Activated CD4-positive, alpha-beta T cell treated with anti-CD3 and anti-CD28 coated beads, Interleukin-2, Interleukin-4, amounts not matched to agents 100 ng/mL and 50 ng/mL, durations not matched to agents 16 hours and 8 hours (primary cell): ENCODE results near the gene MEIS1.
"Not testable (repeated sequence)": the region's sequence is repeated elsewhere in the genome, so short reads cannot be mapped to it uniquely, and the experiment has no call there.

ENCODE experiments used
- DNase-seq: peaks from one replicate; pipeline ENCODE4 v3.0.0-alpha.2; 2020; ENCODE audit warnings: low spot score

The MEIS1 gene

DNA sequence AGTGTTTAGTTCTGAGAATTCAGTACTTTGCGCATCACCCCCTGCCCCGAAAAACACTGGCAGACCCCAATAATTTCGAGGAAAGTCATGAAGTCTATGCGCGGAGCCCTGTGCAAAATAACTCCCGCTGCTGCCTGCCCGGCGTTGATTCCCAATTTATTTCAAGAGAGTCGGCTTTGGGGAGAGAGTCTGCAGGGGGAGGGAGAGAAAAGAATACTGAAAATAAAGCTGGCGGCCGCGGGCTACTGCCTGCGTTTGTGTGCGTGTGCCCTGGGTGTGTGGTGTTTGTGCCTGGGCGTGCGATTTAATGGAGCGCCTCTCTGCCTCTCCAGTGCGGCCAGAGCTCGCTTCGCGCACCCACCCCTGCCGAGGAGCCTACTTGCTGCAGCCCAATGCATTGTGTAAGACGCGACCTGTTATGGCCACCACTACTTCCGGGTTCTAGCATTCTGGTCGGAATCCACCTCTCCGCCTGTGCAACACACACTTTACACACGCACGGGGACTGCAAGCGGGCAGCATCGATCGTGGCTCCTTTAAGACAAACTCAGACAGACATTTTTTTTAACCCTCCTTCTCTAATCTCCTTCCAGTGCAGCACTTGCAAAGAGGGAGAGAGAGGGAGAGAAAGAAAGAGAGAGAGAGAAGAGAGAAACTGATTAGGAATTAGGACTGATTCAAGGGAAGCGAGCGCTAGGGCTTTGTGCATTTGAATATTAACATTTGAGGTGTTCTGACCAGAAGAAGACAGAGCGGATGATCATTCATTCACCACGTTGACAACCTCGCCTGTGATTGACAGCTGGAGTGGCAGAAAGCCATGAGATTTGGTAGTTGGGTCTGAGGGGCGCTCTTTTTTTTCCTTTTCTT is at the start of gene MEIS1:
Gene MEIS1, plus strand, starts transcription at position 447 of the 870 bp plus-strand sequence. CDS start 732 bp downstream, outside the sequence.
- DNase-seq = peak; percentile 48

DNA sequence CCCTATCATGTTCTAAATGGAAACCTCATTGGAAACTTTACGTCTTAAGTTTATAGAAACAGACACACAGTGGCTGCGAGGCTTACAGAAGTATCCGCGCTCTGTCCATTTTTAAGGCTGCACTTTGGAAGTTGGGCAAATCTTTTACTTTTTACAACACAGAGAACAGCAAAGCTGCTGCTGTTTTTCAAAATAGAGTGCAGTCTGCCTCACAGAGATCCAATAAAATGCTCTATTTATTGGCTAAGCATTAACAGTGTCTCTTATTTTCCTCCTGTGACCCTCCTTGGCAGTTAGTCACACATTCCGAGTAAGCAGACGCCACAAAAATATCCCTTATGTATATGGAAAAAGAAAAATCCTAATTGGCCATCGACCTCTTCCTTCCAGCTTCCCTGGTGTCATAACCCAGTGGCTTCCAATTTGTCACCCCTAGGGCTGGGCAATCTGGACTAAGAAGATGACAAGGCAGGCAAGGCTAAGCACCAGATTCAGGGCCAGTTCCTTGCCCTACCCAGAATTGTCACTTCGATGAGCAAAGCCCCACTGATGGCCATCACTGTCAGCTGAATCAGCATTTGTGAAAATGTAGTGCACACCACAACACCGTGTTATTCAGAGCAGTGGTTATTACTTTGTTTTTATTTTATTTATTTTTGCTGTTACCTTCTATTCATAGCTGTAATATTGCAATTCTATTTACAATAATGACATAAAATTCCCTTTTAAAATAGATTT is 47.7 kb upstream of the MEIS1 start:
- no peak for DNase-seq

DNA sequence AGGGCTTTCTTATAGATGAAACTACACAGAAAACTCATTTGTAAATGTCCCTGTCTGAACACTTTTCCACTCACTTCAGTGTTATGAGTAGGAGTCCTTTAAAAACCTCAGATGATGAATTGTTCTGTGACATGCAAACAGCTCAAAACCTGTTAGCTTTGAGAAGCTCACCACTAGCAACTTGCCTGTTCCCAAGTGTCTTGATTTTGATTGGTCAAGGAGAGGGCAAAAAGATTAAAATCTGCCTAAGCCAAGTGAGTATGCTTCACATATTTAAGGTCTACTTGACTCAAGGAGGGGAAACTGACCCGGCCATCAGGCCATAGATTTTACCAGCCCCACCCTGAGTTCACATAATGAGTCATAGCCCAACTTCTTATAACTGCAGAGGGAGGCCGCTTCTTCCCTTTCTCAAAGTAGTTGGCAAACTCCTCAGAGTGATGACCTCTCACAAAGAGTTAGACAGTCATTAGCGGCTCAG is 45.2 kb upstream of the MEIS1 start:
- no peak for DNase-seq

DNA sequence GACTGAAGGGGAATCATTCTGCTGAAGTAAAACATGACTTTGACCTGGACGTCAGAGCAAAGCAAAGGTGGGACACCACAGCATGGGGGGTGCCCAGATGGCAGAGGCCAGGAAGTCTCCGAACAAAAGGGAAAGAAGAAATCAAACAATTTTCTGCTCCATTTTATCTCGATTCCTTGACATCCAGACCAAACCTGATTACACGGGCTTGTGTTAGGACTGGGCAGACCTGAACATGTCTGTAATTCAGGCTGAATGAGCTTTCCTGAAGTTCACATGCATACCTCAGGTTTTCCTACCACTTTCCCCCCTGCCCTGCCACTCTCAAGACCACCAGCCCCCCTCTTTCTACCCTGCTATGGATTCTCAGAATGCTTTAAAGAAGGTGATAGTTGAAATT is 44.8 kb upstream of the MEIS1 start:
- DNase-seq = no peak

DNA sequence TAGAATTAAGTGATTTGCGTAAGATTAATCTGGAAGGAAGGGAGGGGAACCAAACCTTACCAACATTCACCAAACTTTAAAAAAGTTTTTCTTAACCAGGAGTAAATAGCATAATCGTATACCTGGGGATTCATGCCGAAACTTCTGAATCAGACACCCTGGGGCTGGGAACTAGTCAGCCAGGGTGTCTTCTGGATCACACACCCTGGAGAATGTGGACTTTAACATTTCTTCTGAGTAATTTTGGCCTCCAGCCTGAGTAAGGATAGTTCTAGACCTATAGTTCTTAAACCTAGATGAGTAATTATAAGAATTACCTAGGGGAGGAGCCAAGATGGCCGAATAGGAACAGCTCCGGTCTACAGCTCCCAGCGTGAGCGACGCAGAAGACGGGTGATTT is 44.1 kb upstream of the MEIS1 start:
- DNase-seq = no peak

DNA sequence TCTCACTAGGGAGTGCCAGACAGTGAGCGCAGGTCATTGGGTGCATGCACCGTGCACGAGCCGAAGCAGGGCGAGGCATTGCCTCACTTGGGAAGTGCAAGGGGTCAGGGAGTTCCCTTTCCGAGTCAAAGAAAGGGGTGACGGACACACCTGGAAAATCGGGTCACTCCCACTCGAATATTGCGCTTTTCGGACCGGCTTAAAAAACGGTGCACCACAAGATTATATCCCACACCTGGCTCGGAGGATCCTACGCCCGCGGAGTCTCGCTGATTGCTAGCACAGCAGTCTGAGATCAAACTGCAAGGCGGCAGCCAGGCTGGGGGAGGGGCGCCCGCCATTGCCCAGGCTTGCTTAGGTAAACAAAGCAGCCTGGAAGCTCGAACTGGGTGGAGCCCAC is 43.7 kb upstream of the MEIS1 start:
- DNase-seq = not testable (repeated sequence)

DNA sequence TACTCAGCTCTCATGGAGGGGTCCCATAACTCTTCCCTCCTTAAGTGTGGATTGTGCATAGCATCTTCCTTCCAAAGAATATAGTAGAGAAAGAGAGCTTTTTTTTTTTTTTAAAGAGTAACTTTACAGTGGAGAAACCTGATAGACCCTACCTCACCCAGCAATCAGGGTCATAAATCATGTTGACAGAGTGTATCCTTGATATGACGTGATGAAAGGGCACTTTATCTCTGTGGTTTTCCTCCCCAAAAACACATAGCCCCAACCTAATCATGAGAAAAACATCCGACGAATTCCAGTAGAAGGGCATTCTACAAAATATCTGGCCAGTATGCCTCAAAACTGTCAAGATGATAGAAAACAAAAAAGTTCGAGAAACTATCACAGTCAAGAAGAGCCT is 29.5 kb upstream of the MEIS1 start:
- no peak for DNase-seq

DNA sequence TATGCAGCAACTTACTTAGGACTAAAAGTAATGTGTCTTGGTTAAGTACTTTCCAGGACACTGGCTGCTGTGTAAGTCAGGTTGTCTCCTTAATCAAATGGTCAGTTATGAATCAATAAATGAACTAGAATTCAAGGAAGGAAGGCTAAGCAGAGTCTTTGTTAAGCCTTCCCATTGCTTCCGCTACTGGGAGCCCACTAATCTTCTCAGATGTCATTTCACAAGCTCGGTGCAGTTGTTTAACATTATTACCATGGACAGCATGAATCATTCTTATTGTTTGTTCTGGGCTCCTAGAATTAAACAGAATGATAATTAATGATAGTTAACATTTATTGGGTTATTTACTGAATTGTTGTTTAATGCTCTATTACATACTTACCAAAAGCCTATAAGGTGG is 26.0 kb upstream of the MEIS1 start:
- no peak for DNase-seq

DNA sequence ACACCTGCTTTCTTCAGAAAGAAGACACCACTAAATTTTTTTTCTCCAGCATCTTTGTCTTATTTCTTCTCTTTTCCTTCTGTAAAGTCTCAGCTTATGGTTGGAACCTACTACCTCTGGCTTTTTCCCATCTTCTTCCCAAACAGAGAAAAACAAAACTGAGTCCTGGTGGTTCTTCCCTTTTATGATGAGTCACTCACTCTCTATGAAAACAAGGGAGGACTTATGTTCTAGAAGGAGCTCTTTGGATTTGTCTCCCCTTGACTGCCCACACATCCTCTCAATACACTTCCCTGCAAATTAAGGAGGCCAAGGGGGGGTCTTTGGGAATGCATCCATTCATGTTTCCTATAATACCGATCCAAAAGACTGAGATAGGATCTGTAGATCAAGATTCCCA is 22.1 kb upstream of the MEIS1 start:
- DNase-seq = no peak

DNA sequence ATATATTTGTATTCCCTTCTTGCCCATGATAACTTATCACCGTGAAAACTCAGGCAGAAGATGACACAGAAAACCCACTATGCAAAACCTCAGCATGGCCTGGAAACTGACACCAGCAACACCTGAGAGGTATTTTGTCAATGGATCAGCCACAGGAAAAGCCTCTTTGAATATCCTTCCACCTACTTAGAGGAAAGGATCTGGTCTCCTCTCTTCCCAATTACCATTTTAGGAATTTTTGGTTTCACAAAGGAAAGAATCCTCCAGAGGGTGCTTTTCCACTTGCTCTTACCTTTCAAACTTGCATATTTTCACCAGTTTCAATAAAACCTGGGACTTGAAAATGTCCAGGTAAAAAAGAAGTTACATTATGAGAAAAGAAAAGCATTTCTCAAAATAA is 20.0 kb upstream of the MEIS1 start:
- no peak for DNase-seq

DNA sequence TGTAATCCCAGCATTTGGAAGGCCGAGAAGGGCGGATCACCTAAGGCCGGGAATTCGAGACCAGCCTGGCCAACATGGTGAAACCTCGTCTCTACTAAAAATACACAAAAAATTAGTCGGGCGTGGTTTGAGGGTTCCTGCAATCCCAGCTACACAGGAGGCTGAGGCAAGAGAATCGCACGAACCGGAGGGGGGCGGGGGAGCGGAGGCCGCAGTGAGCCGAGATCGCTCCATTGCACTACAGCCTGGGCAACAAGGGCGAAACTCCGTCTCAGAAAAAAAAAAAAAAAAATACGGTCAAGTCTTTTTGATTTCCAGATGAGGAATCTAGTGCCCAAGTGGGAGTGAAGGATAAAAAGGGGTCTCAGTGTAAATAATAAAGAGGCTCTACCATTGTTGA is 16.5 kb upstream of the MEIS1 start:
- no peak for DNase-seq

DNA sequence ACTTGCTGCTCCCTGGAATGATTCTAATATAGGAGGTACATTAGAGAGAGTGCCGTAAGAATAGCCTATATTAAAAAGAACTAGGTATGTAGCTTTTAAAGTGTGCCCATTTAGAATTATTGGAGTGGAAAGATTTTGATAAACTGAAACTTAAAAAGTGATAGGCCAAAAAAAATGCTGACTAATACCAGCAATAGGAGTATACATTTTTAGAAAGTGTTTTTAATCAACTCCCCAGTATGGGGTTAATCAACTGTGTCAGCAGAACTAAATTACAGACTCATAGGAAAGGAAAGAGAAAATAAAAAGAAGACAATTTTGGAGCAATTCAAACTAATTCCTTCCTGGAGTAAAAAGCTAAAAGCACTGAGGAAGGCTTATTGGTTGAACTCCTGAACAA is 13.3 kb upstream of the MEIS1 start:
- no peak for DNase-seq

DNA sequence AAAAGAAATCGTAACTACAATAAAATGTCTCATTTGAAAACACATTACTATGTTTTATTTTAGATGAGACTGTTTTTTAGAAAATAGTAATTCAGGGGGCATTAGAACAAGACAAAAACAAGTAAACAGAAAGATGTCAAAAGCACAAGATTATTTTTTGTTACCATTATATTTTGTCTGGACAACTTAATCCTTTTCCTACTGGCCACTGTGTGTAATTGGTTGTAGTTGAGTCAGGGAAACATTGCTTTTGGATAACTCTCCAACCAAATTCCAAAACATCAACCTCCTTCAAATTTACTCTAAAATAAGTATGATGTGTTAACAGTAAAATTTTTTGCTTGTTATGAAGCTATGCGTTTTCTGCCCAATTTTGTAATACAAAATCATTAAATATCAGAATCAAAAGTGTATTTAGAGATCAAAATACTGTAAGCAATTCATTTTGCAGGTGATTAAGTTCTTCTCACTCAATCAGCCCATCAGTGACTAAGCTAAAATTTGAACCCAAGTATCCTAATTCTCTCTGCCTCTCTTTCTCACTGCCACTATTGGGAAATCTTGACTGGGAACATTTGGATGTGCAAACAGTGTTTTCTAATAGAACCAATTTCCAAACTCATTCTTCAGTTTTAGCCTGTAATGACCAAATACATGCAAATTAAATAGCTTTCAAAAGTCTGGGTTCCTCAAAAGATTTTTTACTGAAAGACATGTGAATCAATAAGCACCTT is 11.4 kb upstream of the MEIS1 start:
- no peak for DNase-seq

DNA sequence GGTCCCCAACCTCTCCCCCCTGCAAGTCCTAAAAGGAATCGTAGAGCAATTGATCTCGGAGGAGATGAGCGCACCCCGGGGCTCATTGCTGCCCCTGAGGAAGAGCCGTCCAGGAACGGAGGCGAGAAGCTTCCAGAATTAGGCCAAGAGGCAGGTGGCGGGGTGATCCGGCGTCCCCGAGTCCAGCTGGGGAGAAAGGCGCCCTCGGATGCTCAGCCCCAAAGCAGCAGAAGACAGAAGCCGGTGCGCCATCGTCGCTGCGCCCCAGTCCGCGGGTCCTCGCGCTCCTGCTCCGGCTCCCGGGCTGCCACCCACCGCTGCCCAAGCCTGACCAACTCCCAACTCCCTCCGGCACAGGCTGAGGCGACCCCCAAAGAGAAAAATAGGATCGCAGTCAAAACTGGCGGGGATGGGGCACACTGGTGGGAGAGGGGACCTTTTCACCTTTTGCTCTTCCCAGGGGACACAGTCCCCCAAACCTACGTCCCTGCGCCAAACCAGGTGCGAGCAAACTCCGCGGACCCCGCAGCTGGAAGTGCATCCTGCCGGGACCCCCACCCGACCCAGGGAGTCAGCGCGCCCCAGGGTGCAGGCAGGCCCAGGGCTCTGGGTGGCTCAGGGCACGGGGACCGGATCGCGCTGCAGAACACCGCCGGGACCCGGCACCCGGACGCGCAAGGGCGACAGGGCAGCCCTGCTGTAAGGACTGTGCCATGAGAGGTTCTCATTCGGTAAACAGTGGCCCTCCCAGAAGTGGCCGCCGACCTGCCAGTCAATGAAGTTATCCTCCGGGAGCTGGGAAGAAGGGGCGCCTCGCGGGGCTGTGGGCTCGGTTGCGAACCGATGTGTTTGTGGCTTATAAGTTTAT is 8.4 kb upstream of the MEIS1 start:
- no peak for DNase-seq

DNA sequence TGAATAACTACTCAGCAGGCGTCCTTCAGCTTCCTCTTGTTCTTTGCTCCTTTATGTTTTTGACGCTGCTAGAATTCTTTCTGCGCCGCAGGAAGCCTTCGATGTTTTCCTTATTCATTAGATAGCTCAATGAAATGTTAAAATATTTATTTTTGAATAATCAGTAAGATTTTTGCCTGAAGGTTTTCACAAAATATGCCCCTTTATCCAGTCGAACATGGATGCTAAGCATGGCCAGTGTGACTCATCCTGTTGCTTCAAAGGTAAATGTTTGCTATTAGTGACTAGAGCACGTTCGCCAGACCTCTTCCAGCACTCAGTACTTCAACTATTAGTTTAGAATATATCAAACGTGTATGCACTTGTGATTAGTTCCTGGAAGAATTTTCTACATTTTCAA is 7.6 kb upstream of the MEIS1 start:
- DNase-seq = no peak

DNA sequence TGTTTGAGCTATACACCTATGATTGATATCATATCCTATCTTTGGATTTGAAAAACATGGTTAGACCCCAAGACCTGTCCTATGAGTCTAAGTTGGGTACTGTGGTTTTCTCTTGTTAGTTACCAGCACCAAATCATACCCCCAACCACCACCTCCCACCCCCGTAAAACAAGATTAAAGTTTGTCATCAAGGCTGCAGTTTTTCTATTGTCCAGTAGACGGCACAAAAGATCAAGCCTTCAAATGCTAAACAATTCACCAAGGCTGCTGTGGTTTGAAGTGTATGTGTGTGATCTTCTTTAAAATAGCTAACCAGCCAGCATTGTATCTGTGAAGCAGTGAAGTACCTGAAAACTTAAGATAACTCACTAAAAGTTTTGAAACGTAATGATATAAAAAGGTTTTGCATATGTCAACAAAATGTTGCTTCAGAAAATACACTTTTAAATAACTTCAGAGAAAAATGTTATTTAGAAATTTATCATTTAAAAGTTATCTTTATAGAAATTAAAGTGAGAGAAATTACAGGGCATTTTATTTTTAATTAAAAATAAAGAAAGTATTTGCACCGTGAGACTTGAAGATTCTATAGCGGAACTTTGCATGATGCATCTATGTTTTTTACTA is 5.8 kb upstream of the MEIS1 start:
- peak; percentile 34 for DNase-seq

DNA sequence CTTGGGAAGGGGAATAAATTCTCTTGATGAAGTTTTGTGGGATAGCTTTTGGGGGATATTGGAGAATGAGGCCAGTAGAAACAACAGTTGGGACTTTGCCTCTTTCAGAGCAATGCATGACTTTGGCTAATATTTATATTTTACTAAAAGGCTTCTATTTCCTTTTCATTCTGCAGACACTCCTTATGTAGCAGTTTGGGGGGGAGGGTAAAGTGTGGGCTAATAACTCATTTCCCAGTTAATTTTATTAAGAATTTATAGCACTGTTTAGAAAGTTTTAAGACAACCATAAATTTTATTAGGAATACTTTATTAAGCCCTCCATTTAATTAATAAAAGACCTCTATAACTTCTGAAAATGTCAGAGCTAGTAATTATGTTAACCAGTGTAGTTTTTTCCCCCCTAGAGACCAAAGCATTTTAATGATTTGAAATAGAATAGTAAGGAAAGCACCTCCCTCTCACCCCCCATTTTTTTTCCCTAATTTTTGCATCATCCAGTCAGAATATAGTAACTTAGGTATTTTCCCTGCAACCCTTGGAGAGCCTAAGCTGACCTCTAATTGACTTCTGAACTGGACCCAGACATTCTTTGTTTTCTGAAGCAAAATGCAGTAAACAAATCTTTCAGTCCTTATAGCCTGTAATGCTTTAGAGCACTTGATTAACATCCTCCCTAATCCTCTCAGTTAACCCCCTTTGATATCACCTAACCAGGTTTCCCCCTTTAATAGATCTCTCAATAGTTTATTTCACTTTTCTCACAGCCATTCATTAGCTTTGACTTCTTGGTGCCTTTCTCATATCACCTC is 5.0 kb upstream of the MEIS1 start:
- DNase-seq = no peak

DNA sequence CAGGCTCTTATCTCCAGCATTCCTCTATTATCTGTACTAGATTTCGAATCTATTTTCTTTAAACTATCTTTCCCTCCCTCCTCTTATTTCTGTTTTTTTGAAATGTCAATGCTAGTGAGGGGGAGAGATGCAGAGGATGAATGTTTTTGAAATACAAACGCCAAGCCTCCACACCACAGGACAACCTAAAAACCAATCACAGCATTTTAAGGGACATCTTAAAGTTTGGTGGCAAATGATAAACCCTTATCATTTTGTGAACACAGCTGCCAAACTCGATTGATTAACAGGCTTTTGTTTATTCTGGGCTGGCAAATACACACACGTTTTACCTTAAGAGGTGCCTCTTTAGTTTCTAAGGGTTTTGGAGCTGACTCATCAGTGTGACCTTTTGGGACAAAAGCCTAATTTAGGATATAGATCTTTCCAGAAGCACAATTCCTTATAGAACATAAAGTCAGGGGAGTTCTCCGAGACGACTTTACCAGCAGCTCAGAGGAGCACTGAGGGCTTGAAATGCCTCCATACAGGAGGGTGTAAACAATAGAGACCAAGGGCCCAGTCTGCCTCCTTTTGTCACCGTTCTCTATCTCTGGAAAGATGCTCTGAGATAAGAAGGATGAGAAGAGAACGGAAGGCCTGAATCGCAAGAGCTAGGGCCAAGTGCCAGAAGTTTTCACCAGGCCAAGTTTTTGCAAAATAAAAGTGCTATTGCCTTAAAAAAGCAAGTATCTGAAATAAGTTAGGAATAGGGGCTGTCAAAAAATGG is 4.2 kb upstream of the MEIS1 start:
- no peak for DNase-seq

DNA sequence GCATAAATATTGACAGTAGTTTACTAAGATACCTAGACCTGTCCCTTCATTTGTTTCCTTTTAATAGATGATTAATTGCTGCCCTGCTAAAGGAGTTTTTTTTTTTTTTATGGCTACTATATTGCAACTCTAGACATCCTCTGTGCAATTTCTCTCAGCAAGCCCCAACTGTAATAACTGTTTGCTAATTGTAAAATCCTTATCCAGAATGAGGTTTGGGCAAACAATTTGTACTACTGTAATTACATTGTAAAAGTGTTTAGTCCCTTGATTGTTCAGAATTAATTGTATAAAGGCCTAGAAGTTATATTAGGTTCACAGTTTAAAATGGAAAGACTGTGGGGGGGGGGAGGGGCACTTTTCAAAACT is 3.7 kb upstream of the MEIS1 start:
- DNase-seq = no peak
